NCI-H1092 (cell line): Measurements from ENCODE around the gene TMEM108.

Experiments
- DNase-seq: peaks from one replicate; lab custom pipeline; 2025; lab: John Stamatoyannopoulos, UW

Gene TMEM108

GRCh38 chr3:133054586-133054985 is 16.4 kb downstream of the TMEM108 start:
- DNase-seq: no peak

- no peak for DNase-seq
Observed at GRCh38 chr3:133055339-133055738, 17.1 kb downstream of the TMEM108 start.

- DNase-seq: no peak
Observed at GRCh38 chr3:133058243-133058642, 20.1 kb downstream of the TMEM108 start.

GRCh38 chr3:133058831-133059230 is 20.6 kb downstream of the TMEM108 start:
- DNase-seq: no peak

GRCh38 chr3:133065193-133065961 is 27.2 kb downstream of the TMEM108 start:
- DNase-seq: no peak

- no peak for DNase-seq
Observed at GRCh38 chr3:133066026-133066425, 27.8 kb downstream of the TMEM108 start.

- no peak for DNase-seq
Observed at GRCh38 chr3:133069556-133070286, 31.5 kb downstream of the TMEM108 start.

- no peak for DNase-seq
Observed at GRCh38 chr3:133074977-133075376, 36.8 kb downstream of the TMEM108 start.

GRCh38 chr3:133077688-133078087 is 39.5 kb downstream of the TMEM108 start:
- DNase-seq: no peak

GRCh38 chr3:133079621-133080020 is 41.4 kb downstream of the TMEM108 start:
- DNase-seq: no peak

GRCh38 chr3:133081016-133081415 is 42.8 kb downstream of the TMEM108 start:
- no peak for DNase-seq

GRCh38 chr3:133083395-133083794 is 45.2 kb downstream of the TMEM108 start:
- no peak for DNase-seq

GRCh38 chr3:133089906-133090485 is 51.8 kb downstream of the TMEM108 start:
- no peak for DNase-seq

GRCh38 chr3:133092681-133093080 is 54.5 kb downstream of the TMEM108 start:
- no peak for DNase-seq

GRCh38 chr3:133093366-133093765 is 55.2 kb downstream of the TMEM108 start:
- DNase-seq: no peak

- peak; percentile 51 for DNase-seq
Observed at GRCh38 chr3:133096900-133097613, 58.9 kb downstream of the TMEM108 start.

GRCh38 chr3:133103706-133104105 is 65.5 kb downstream of the TMEM108 start:
- no peak for DNase-seq

- DNase-seq: no peak
Observed at GRCh38 chr3:133106169-133106568, 68.0 kb downstream of the TMEM108 start.

- no peak for DNase-seq
Observed at GRCh38 chr3:133112666-133113065, 74.5 kb downstream of the TMEM108 start.

GRCh38 chr3:133113526-133113925 is 75.3 kb downstream of the TMEM108 start:
- DNase-seq: no peak

GRCh38 chr3:133113927-133114597 is 75.9 kb downstream of the TMEM108 start:
- DNase-seq: no peak

- DNase-seq: no peak
Observed at GRCh38 chr3:133115176-133115575, 77.0 kb downstream of the TMEM108 start.
